ENCODE results near the gene DNAH17. TPM values are rescaled to one million over a fixed set of nuclear protein-coding genes. Genes with fewer than 3 reads are reported as not detected.
"Not testable (repeated sequence)": the region's sequence is repeated elsewhere in the genome, so short reads cannot be mapped to it uniquely, and the experiment has no call there.

Gene DNAH17
- total RNA-seq, 2 donors from 2014 or later: 0.04 TPM; not detected in 1

DNA sequence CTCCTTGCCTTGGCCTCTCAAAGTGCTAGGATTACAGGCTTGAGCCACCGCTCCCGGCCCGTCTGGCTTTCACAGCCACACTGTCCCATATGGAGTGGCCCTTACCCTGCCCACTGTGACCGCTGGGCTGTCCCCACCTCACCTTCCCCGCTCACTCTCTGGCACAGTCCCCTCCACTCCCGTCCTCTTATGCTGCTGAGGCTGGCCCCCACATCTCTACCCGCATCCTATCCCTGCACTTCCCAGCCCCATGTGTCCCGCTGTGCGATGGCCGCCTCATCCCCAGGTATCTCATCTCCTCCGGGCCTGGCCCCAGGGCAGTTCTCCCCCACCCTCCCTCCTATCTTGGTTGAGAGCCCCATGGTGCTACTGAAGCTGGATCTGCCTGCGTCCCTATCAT lies 105.6 kb downstream of the DNAH17 start:
- Histone ChIP-seq H3K4me3 (no peak overlapping the region), H3K27ac (no peak overlapping the region), H3K9me3 (no peaks in the 10 kb centered on the region), H3K4me1 (no peaks in the 10 kb centered on the region), H3K27me3 (no peaks in the 10 kb centered on the region), H3K36me3 (no peaks in the 10 kb centered on the region)
- TF ChIP-seq, protein P1, sequence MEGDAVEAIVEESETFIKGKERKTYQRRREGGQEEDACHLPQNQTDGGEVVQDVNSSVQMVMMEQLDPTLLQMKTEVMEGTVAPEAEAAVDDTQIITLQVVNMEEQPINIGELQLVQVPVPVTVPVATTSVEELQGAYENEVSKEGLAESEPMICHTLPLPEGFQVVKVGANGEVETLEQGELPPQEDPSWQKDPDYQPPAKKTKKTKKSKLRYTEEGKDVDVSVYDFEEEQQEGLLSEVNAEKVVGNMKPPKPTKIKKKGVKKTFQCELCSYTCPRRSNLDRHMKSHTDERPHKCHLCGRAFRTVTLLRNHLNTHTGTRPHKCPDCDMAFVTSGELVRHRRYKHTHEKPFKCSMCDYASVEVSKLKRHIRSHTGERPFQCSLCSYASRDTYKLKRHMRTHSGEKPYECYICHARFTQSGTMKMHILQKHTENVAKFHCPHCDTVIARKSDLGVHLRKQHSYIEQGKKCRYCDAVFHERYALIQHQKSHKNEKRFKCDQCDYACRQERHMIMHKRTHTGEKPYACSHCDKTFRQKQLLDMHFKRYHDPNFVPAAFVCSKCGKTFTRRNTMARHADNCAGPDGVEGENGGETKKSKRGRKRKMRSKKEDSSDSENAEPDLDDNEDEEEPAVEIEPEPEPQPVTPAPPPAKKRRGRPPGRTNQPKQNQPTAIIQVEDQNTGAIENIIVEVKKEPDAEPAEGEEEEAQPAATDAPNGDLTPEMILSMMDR (IDR thresholded peaks at IDR 0.05): no peak
- no peak for DNase-seq (ENCODE audit: low spot score)

DNA sequence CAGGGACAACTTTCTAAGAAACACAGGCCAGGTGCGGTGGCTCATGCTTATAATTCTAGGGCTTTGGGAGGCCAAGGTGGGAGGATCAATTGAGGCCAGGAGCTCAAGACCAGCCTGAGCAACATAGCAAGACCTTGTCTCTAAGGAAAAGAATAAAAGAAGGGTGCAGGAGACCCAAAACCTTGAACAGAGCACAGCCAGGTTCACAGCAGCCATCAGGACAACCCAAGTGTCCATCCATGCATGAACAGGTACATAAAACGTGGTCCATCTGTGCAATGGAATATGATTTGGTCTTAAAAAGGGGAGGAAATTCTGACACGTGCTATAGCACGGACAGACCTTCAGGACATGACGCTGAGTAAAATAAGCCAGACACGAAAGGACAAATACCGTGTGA lies 107.8 kb downstream of the DNAH17 start:
- Histone ChIP-seq H3K9me3 (no peaks in the 10 kb centered on the region), H3K36me3 (no peaks in the 10 kb centered on the region), H3K27me3 (no peaks in the 10 kb centered on the region), H3K27ac (no peak overlapping the region), H3K4me3 (no peak overlapping the region), H3K4me1 (no peaks in the 10 kb centered on the region)
- DNase-seq (ENCODE audit: low spot score): no peak
- TF ChIP-seq, protein P1 (IDR thresholded peaks at IDR 0.05): no peak

DNA sequence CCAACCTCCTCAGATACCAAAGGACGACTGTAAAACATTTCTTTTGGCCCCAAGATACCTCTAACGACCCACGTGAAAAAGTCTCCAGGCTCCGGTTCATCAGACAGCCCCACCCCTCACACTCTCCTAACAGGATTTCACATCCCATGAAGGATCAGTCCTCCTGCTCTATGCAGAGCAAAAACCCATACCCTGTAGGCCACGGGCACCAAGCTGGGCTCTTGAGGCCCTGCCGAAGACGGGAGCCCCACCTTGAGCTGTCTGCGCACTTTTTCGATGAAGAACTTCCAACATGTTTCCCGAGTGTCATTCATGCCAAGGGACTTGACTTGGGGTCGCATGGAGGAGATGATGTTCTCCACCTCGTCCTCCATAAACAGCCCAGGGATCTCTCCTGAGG lies 108.8 kb downstream of the DNAH17 start:
- TF ChIP-seq, protein P1 (IDR thresholded peaks at IDR 0.05): no peak
- H3K27me3 ChIP-seq: no peaks in the 10 kb centered on the region
- no peaks in the 10 kb centered on the region for H3K4me1 ChIP-seq
- H3K9me3 ChIP-seq: no peaks in the 10 kb centered on the region
- H3K36me3 ChIP-seq: no peaks in the 10 kb centered on the region
- no peak for DNase-seq (ENCODE audit: low spot score)
- no peak overlapping the region for H3K4me3 ChIP-seq
- no peak overlapping the region for H3K27ac ChIP-seq

DNA sequence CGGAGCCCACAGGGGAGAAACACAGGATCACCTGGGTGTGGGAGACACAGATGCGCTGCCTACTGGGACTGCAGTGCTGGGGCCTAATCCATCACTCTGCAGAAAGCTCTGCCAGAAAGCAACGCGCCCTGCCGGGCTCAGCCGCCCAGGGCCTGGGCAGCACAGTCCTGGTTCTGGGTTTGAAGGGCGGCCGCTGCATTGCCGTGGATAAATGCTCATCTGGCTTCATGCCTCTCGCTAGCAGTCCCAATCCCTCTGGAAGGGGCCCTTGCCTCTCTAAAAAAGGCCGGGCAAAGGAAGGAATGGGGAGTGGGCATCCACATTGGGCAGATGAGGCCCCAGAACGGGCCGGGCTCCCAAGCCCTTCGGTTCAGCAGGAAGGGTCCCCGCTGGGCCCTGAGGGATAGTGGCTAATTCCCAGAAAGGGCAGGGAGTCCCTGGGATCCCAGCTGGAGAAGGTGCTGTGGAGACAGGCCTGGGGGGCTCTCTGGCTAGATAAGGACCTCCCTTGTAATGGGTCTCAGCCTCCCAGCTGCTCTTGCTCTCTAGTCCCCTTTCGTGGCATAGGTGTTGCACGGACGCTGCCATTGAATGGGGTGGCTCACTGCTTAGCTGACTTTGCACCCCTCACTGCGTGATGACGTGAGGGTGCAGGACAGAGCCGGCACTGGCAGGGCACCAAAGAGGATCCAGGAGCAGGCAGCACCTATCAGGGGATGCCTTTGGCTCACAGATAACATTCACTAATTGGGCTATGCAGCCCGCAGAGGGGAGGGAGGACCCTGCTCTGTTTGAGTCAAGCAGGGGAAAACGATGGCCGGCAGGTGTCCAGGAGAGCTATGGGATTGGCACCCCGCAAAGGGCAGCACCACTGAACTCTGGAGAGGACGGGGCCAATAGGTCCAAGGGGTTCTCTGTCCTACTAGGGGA lies 110.1 kb downstream of the DNAH17 start:
- Histone ChIP-seq H3K4me3 (no peak overlapping the region), H3K27me3 (no peaks in the 10 kb centered on the region), H3K27ac (no peak overlapping the region), H3K9me3 (no peaks in the 10 kb centered on the region), H3K4me1 (no peaks in the 10 kb centered on the region), H3K36me3 (no peaks in the 10 kb centered on the region)
- DNase-seq (ENCODE audit: low spot score): no peak
- TF ChIP-seq, protein P1 (IDR thresholded peaks at IDR 0.05): no peak

DNA sequence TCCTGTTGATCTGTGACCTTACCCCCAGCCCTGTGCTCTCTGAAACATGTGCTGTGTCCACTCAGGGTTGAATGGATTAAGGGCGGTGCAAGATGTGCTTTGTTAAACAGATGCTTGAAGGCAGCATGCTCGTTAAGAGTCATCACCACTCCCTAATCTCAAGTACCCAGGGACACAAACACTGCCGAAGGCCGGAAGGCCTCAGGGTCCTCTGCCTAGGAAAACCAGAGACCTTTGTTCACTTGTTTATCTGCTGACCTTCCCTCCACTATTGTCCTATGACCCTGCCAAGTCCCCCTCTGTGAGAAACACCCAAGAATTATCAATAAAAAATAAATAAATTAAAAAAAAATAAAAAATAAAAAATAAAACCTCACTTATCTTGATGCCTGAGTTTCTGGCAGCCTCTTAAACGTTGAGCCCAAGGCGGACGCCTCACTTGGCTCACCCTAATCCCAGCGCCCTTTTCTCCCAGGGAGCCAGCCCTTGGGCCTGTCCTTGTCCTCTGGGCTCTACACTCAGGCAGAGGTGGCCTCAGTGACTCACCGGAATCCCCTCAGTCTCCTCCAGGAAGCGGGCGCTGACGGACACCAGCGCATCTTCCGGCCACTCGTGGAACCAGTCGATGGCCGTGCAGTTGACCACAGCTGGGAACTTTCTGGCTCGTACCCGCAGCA lies 110.9 kb downstream of the DNAH17 start:
- not testable (repeated sequence) for H3K9me3 ChIP-seq; DNase-seq (ENCODE audit: low spot score); H3K27ac ChIP-seq; H3K4me1 ChIP-seq; H3K36me3 ChIP-seq; H3K4me3 ChIP-seq; H3K27me3 ChIP-seq

DNA sequence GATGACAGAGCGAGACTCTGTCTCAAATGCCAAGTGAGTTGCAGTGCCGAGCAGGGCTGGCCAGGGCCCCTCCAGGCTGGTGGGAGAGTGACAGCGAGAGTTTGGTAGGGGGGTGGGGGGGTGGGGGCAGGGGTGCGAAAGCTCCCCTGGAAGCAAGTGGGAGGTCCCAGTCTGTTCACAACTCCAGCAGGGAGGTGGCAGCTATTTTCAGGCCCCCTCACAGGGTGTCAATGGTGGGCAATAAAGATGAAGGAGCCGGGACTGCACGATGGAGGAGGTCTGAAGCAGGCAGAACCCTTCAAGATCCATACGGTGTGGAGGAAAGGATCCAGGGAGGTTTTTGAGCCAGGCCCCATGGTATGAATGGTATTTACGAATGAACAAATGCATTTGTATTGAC lies 115.0 kb downstream of the DNAH17 start:
- TF ChIP-seq, protein P1 (IDR thresholded peaks at IDR 0.05): no peak
- DNase-seq (ENCODE audit: low spot score): no peak

More for the DNA sequence above, 115.0 kb downstream of the DNAH17 start:
- H3K9me3 ChIP-seq: no peaks in the 10 kb centered on the region
- no peaks in the 10 kb centered on the region for H3K36me3 ChIP-seq
- H3K4me1 ChIP-seq: no peaks in the 10 kb centered on the region
- no peak overlapping the region for H3K27ac ChIP-seq
- H3K4me3 ChIP-seq: no peak overlapping the region
- H3K27me3 ChIP-seq: no peaks in the 10 kb centered on the region

All from right atrium auricular region (tissue), 2 donors.